ENCODE results near the gene IRF7.

The IRF7 gene

GRCh38 chr11:629237-629583, 13.5 kb upstream of the IRF7 start:
- WGBS (ENCODE audit: insufficient coverage, insufficient read length) = no CpG with 5 or more reads among the region's 10 CpGs
- Histone ChIP-seq H3K9me3 (ENCODE audit: control insufficient read depth, insufficient read depth, low read length) (no peaks in the 10 kb centered on the region), H3K4me3 (ENCODE audit: low read length) (no peak overlapping the region), H3K27me3 (ENCODE audit: control insufficient read depth, insufficient read depth, low read length) (peaks cover 4% of the 10 kb centered on the region), H3K4me1 (ENCODE audit: control insufficient read depth, insufficient read depth, low read length) (no peaks in the 10 kb centered on the region), H3K27ac (ENCODE audit: low read length) (no peak overlapping the region), H3K36me3 (ENCODE audit: control insufficient read depth, insufficient read depth, low read length) (no peaks in the 10 kb centered on the region)
- DNase-seq (ENCODE audit: low read depth, low spot score) = no peak

- WGBS (ENCODE audit: insufficient coverage, insufficient read length) = no CpG with 5 or more reads among the region's 31 CpGs
- Histone ChIP-seq H3K4me3 (ENCODE audit: low read length) (no peak overlapping the region), H3K9me3 (ENCODE audit: control insufficient read depth, insufficient read depth, low read length) (no peaks in the 10 kb centered on the region), H3K27me3 (ENCODE audit: control insufficient read depth, insufficient read depth, low read length) (peaks cover 4% of the 10 kb centered on the region), H3K27ac (ENCODE audit: low read length) (no peak overlapping the region), H3K4me1 (ENCODE audit: control insufficient read depth, insufficient read depth, low read length) (no peaks in the 10 kb centered on the region), H3K36me3 (ENCODE audit: control insufficient read depth, insufficient read depth, low read length) (no peaks in the 10 kb centered on the region)
- DNase-seq (ENCODE audit: low read depth, low spot score) = no peak
These were observed 12.3 kb upstream of the IRF7 start for GRCh38 chr11:628056-628455.

GRCh38 chr11:627308-627576, 11.5 kb upstream of the IRF7 start:
- no CpG with 5 or more reads among the region's 28 CpGs for WGBS (ENCODE audit: insufficient coverage, insufficient read length)
- no peak for DNase-seq (ENCODE audit: low read depth, low spot score)
- H3K9me3 ChIP-seq (ENCODE audit: control insufficient read depth, insufficient read depth, low read length) = no peaks in the 10 kb centered on the region
- peaks cover 4% of the 10 kb centered on the region for H3K27me3 ChIP-seq (ENCODE audit: control insufficient read depth, insufficient read depth, low read length)
- peak overlapping the region; percentile 37; the same call in 1 of the 2 replicates for H3K4me3 ChIP-seq (ENCODE audit: low read length)
- H3K27ac ChIP-seq (ENCODE audit: low read length) = no peak overlapping the region
- H3K4me1 ChIP-seq (ENCODE audit: control insufficient read depth, insufficient read depth, low read length) = no peaks in the 10 kb centered on the region
- H3K36me3 ChIP-seq (ENCODE audit: control insufficient read depth, insufficient read depth, low read length) = no peaks in the 10 kb centered on the region

GRCh38 chr11:626475-627307, 10.9 kb upstream of the IRF7 start, which contains the start of gene SCT:
TSS of gene SCT (minus strand) at chr11:627181. CDS start at chr11:627143, 38 bp downstream.
- Histone ChIP-seq H3K27ac (ENCODE audit: low read length) (no peak within 1 kb of the TSS), H3K4me1 (ENCODE audit: control insufficient read depth, insufficient read depth, low read length) (no peaks in the 10 kb centered on the region), H3K9me3 (ENCODE audit: control insufficient read depth, insufficient read depth, low read length) (no peaks in the 10 kb centered on the region), H3K27me3 (ENCODE audit: control insufficient read depth, insufficient read depth, low read length) (peaks cover 4% of the 10 kb centered on the region), H3K4me3 (ENCODE audit: low read length) (peak within 1 kb of the TSS; percentile 37; the same call in 1 of the 2 replicates), H3K36me3 (ENCODE audit: control insufficient read depth, insufficient read depth, low read length) (no peaks in the 10 kb centered on the region)
- no peak for DNase-seq (ENCODE audit: low read depth, low spot score)
- WGBS (ENCODE audit: insufficient coverage, insufficient read length) = no CpG with 5 or more reads among the region's 72 CpGs

- Histone ChIP-seq H3K4me1 (ENCODE audit: control insufficient read depth, insufficient read depth, low read length) (no peaks in the 10 kb centered on the region), H3K9me3 (ENCODE audit: control insufficient read depth, insufficient read depth, low read length) (no peaks in the 10 kb centered on the region), H3K27ac (ENCODE audit: low read length) (no peak overlapping the region), H3K4me3 (ENCODE audit: low read length) (no peak overlapping the region), H3K27me3 (ENCODE audit: control insufficient read depth, insufficient read depth, low read length) (peaks cover 4% of the 10 kb centered on the region), H3K36me3 (ENCODE audit: control insufficient read depth, insufficient read depth, low read length) (no peaks in the 10 kb centered on the region)
- no peak for DNase-seq (ENCODE audit: low read depth, low spot score)
- no CpG with 5 or more reads among the region's 22 CpGs for WGBS (ENCODE audit: insufficient coverage, insufficient read length)
These were observed 10.0 kb upstream of the IRF7 start for GRCh38 chr11:625636-626268.

- Histone ChIP-seq H3K4me3 (ENCODE audit: low read length) (no peak within 1 kb of the TSS), H3K27ac (ENCODE audit: low read length) (no peak within 1 kb of the TSS), H3K27me3 (ENCODE audit: control insufficient read depth, insufficient read depth, low read length) (peaks cover 4% of the 10 kb centered on the region), H3K36me3 (ENCODE audit: control insufficient read depth, insufficient read depth, low read length) (no peaks in the 10 kb centered on the region), H3K9me3 (ENCODE audit: control insufficient read depth, insufficient read depth, low read length) (no peaks in the 10 kb centered on the region), H3K4me1 (ENCODE audit: control insufficient read depth, insufficient read depth, low read length) (no peaks in the 10 kb centered on the region)
- no CpG with 5 or more reads among the region's 33 CpGs for WGBS (ENCODE audit: insufficient coverage, insufficient read length)
- no peak for DNase-seq (ENCODE audit: low read depth, low spot score)
These were observed 9.2 kb upstream of the IRF7 start, which contains the start of gene CDHR5 for GRCh38 chr11:624705-625635. TSS of gene CDHR5 (minus strand) at chr11:624955. CDS start at chr11:624902, 53 bp downstream.

GRCh38 chr11:623999-624704, 8.4 kb upstream of the IRF7 start:
- Histone ChIP-seq H3K4me1 (ENCODE audit: control insufficient read depth, insufficient read depth, low read length) (no peaks in the 10 kb centered on the region), H3K27ac (ENCODE audit: low read length) (no peak overlapping the region), H3K27me3 (ENCODE audit: control insufficient read depth, insufficient read depth, low read length) (peaks cover 4% of the 10 kb centered on the region), H3K9me3 (ENCODE audit: control insufficient read depth, insufficient read depth, low read length) (no peaks in the 10 kb centered on the region), H3K4me3 (ENCODE audit: low read length) (no peak overlapping the region), H3K36me3 (ENCODE audit: control insufficient read depth, insufficient read depth, low read length) (no peaks in the 10 kb centered on the region)
- WGBS (ENCODE audit: insufficient coverage, insufficient read length) = no CpG with 5 or more reads among the region's 25 CpGs
- DNase-seq (ENCODE audit: low read depth, low spot score) = no peak

- Histone ChIP-seq H3K4me1 (ENCODE audit: control insufficient read depth, insufficient read depth, low read length) (no peaks in the 10 kb centered on the region), H3K27me3 (ENCODE audit: control insufficient read depth, insufficient read depth, low read length) (peaks cover 4% of the 10 kb centered on the region), H3K9me3 (ENCODE audit: control insufficient read depth, insufficient read depth, low read length) (no peaks in the 10 kb centered on the region), H3K4me3 (ENCODE audit: low read length) (no peak overlapping the region), H3K36me3 (ENCODE audit: control insufficient read depth, insufficient read depth, low read length) (no peaks in the 10 kb centered on the region), H3K27ac (ENCODE audit: low read length) (no peak overlapping the region)
- DNase-seq (ENCODE audit: low read depth, low spot score) = no peak
- no CpG with 5 or more reads among the region's 15 CpGs for WGBS (ENCODE audit: insufficient coverage, insufficient read length)
These were observed 7.7 kb upstream of the IRF7 start for GRCh38 chr11:623349-623869.

GRCh38 chr11:621838-622237, 6.1 kb upstream of the IRF7 start:
- WGBS (ENCODE audit: insufficient coverage, insufficient read length) = no CpG with 5 or more reads among the region's 27 CpGs
- Histone ChIP-seq H3K27me3 (ENCODE audit: control insufficient read depth, insufficient read depth, low read length) (no peaks in the 10 kb centered on the region), H3K9me3 (ENCODE audit: control insufficient read depth, insufficient read depth, low read length) (no peaks in the 10 kb centered on the region), H3K27ac (ENCODE audit: low read length) (no peak overlapping the region), H3K4me3 (ENCODE audit: low read length) (no peak overlapping the region), H3K36me3 (ENCODE audit: control insufficient read depth, insufficient read depth, low read length) (no peaks in the 10 kb centered on the region), H3K4me1 (ENCODE audit: control insufficient read depth, insufficient read depth, low read length) (no peaks in the 10 kb centered on the region)
- no peak for DNase-seq (ENCODE audit: low read depth, low spot score)
